Natural killer cell (primary cell): ENCODE measurements around the gene FHOD3. TPM values are rescaled to one million over a fixed set of nuclear protein-coding genes. Genes with fewer than 3 reads are reported as not detected.
"Not testable (repeated sequence)": the region's sequence is repeated elsewhere in the genome, so short reads cannot be mapped to it uniquely, and the experiment has no call there.

Experiments used
- ATAC-seq, 3 donors: fragments of 150-1000 bp in 2 of 3; fragments of 200-7000 bp in 1 of 3; cut with Tn5 transposase; 1 replicate in 1 of 3; 2 replicates in 2 of 3; pipeline ENCODE4 v1.10.0; 2021; ENCODE audit warnings: mild to moderate bottlenecking in 2 of 3, moderate library complexity in 2 of 3
- DNase-seq, 2 donors: peaks; one replicate each; pipeline versions ENCODE4 v3.0.0 to v3.0.0-alpha.2; 2013 to 2021; ENCODE audit warnings: mixed read lengths in 1 of 2
- H3K27ac ChIP-seq: one replicate; pipeline ENCODE4 v1.5.1; 2013; ENCODE audit warnings: mild to moderate bottlenecking, low read length
- H3K27me3 ChIP-seq: one replicate; pipeline ENCODE4 v1.6.1; 2013; ENCODE audit warnings: low read length; ENCODE audit not compliant: control insufficient read depth, insufficient read depth
- H3K36me3 ChIP-seq: one replicate; pipeline ENCODE4 v1.6.1; 2013; ENCODE audit warnings: low read length; ENCODE audit not compliant: control insufficient read depth, insufficient read depth
- H3K4me1 ChIP-seq: one replicate; pipeline ENCODE4 v1.6.1; 2013; ENCODE audit warnings: low read length; ENCODE audit not compliant: control insufficient read depth, insufficient read depth
- H3K4me3 ChIP-seq: one replicate; pipeline ENCODE4 v1.5.1; 2013; ENCODE audit warnings: low read length
- H3K9me3 ChIP-seq: one replicate; pipeline ENCODE4 v1.6.1; 2013; ENCODE audit warnings: low read length; ENCODE audit not compliant: control insufficient read depth, insufficient read depth
- H3K27ac Mint-ChIP-seq, 2 donors: one replicate each; pipeline ENCODE4 v1.8.0; 2022; ENCODE audit warnings: mild to moderate bottlenecking in 2 of 2, mixed read lengths in 2 of 2, moderate library complexity in 1 of 2
- H3K27me3 Mint-ChIP-seq, 2 donors: one replicate each; pipeline ENCODE4 v1.8.0; 2022; ENCODE audit warnings: low read depth in 2 of 2, mixed read lengths in 2 of 2
- H3K36me3 Mint-ChIP-seq: one replicate; pipeline ENCODE4 v1.8.0; 2022; ENCODE audit warnings: mixed read lengths
- H3K4me1 Mint-ChIP-seq, 2 donors: one replicate each; pipeline ENCODE4 v1.8.0; 2022; ENCODE audit warnings: mixed read lengths in 2 of 2
- H3K4me3 Mint-ChIP-seq: one replicate; pipeline ENCODE4 v1.8.0; 2022; ENCODE audit warnings: mild to moderate bottlenecking, moderate library complexity, mixed read lengths
- H3K9me3 Mint-ChIP-seq, 2 donors: one replicate each; pipeline ENCODE4 v1.8.0; 2022; ENCODE audit warnings: mixed read lengths in 2 of 2
- WGBS: methylation state at CpG from one replicate; pipeline ENCODE4 v1.1.7; 2013; ENCODE audit warnings: missing lambda C conversion rate; ENCODE audit not compliant: insufficient coverage; 5-methylcytosine and 5-hydroxymethylcytosine counted together
- intact Hi-C: fragments of 100-400 bp; cut with micrococcal nuclease; formaldehyde crosslinking; loops from one replicate; pipeline ENCODE4 v1.14.2; 2022
- total RNA-seq, 4 donors: library from RNA; stranded (reverse); fragments of 120-200 nt in 1 of 4; gene quantifications; one replicate each; pipeline versions ENCODE4 v1.2.3 to v1.2.4, GENCODE V29; 2013 to 2022
- TF ChIP-seq, protein P1 (sequence below): fragments of 200-600 bp; IDR thresholded peaks from one replicate; pipeline ENCODE4 v1.8.0; 2022; ENCODE audit warnings: antibody characterized with exemption

Gene FHOD3
- total RNA-seq, 3 donors from 2014 or later (not counting 1 experiment from before 2014, with no cell fraction given): not detected

DNA sequence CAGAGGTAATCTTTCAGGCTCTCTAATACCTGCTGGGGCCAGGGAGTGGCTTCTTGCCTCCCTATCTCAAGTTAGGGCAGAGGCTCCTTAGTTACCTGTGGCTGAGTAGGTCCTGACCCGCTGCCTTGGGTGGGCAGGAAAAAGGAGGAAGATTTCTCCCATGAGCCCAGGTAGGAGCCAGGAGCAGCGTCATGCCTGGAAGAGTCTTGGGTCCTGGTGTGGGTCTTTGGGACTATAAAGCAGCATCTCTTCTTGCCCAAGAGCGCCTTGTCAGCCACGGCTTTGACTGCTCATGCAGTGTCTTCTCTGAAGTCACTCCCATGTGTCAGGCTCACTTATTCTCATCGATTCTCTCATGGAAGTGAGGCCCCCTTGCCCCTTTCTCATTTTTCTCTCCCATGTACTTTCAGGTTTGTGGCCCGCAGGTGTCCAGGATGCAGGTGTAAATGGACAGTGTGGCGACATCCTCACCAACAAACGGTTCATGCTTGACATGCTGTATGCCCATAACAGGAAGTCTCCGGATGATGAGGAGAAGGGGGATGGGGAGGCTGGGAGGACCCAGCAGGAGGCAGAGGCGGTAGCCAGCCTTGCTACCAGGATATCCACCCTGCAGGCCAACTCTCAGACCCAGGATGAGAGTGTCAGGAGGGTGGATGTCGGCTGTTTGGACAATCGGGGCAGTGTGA, 420.1 kb downstream of the FHOD3 start:
- TF ChIP-seq, protein P1, sequence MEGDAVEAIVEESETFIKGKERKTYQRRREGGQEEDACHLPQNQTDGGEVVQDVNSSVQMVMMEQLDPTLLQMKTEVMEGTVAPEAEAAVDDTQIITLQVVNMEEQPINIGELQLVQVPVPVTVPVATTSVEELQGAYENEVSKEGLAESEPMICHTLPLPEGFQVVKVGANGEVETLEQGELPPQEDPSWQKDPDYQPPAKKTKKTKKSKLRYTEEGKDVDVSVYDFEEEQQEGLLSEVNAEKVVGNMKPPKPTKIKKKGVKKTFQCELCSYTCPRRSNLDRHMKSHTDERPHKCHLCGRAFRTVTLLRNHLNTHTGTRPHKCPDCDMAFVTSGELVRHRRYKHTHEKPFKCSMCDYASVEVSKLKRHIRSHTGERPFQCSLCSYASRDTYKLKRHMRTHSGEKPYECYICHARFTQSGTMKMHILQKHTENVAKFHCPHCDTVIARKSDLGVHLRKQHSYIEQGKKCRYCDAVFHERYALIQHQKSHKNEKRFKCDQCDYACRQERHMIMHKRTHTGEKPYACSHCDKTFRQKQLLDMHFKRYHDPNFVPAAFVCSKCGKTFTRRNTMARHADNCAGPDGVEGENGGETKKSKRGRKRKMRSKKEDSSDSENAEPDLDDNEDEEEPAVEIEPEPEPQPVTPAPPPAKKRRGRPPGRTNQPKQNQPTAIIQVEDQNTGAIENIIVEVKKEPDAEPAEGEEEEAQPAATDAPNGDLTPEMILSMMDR: no peak
- H3K27me3 ChIP-seq: no peaks in the 10 kb centered on the region
- no peak for DNase-seq
- H3K4me3 ChIP-seq: no peak overlapping the region
- no peaks in the 10 kb centered on the region for H3K36me3 ChIP-seq
- H3K4me3 Mint-ChIP-seq: no peak overlapping the region
- H3K27ac Mint-ChIP-seq: no peak overlapping the region
- peaks cover under 1 to 8% of the 10 kb centered on the region in 2 donors for H3K27me3 Mint-ChIP-seq
- no peaks in the 10 kb centered on the region for H3K4me1 Mint-ChIP-seq
- 85% methylated on average over 12 of the region's 12 CpGs for WGBS
- no peak for ATAC-seq
- intact Hi-C loops: no loop called here
- H3K9me3 ChIP-seq: no peaks in the 10 kb centered on the region
- no peaks in the 10 kb centered on the region for H3K36me3 Mint-ChIP-seq
- no peaks in the 10 kb centered on the region for H3K9me3 Mint-ChIP-seq
- H3K27ac ChIP-seq: no peak overlapping the region
- H3K4me1 ChIP-seq: no peaks in the 10 kb centered on the region

DNA sequence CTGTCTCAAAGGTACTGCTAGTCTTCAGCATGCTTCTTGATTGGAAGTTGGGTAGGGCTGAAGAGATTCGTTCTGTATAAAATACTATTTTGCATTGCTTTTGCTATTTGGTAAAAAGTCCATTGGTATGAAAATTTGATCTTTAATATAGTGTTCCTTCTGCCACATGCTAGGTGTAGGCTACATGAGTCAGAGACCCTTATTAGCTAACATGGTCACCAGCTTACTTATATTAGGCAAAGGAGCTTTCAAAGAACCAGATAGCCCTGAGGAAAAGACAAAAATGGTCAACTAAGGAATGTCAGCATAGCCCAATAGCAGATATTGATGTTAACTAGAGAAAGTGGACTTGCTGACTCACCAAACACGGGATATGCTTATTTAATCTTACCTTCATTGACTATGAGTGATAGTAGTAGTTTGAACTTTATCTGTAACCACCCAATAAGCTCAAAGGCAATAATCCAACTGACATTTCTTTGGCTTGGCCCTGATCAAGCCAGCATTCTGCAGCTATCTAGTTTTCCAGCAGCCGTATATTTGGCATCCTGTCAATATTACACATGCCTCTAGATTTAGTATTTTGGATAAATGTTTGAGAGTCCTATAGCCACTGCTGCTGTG, 421.3 kb downstream of the FHOD3 start:
- no peaks in the 10 kb centered on the region for H3K9me3 Mint-ChIP-seq
- no peak overlapping the region for H3K4me3 Mint-ChIP-seq
- no peaks in the 10 kb centered on the region for H3K36me3 Mint-ChIP-seq
- 95% methylated on average over 2 of the region's 3 CpGs for WGBS
- H3K36me3 ChIP-seq: no peaks in the 10 kb centered on the region
- H3K4me1 ChIP-seq: no peaks in the 10 kb centered on the region
- no peak overlapping the region for H3K4me3 ChIP-seq
- intact Hi-C loops: no loop called here
- H3K27me3 ChIP-seq: no peaks in the 10 kb centered on the region
- no peaks in the 10 kb centered on the region for H3K4me1 Mint-ChIP-seq
- no peak overlapping the region for H3K27ac ChIP-seq
- H3K27me3 Mint-ChIP-seq: no peaks in the 10 kb centered on the region
- ATAC-seq: no peak
- no peak for DNase-seq
- no peak overlapping the region for H3K27ac Mint-ChIP-seq
- H3K9me3 ChIP-seq: no peaks in the 10 kb centered on the region
- TF ChIP-seq, protein P1: no peak

DNA sequence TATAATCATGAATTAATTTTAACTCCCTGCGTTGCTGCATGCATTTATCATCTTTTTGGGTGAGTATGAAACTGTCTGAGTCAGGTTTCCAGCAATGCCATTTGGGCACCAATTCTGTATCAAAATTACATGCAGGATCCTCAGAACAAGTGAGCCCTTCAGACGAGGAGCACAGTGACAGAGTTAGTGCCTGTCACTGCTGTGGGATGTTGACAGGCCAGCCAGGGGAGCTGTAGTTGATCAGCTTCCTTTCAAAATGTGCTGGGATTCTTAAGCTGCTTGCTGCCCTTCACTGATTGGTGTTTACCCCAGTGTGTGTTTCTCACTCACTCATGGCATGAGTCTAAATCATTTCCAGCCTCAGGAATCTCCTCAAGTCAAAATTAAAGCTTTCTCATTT, 422.1 kb downstream of the FHOD3 start:
- Histone ChIP-seq H3K4me1 (no peaks in the 10 kb centered on the region), H3K4me3 (no peak overlapping the region), H3K36me3 (no peaks in the 10 kb centered on the region), H3K27ac (no peak overlapping the region), H3K27me3 (no peaks in the 10 kb centered on the region), H3K9me3 (no peaks in the 10 kb centered on the region)
- no peak overlapping the region for H3K27ac Mint-ChIP-seq
- intact Hi-C loops: no loop called here
- H3K4me1 Mint-ChIP-seq: no peaks in the 10 kb centered on the region
- H3K27me3 Mint-ChIP-seq: no peaks in the 10 kb centered on the region
- ATAC-seq (no peak), DNase-seq (no peak)
- no peaks in the 10 kb centered on the region for H3K9me3 Mint-ChIP-seq
- H3K36me3 Mint-ChIP-seq: no peaks in the 10 kb centered on the region
- TF ChIP-seq, protein P1: no peak
- H3K4me3 Mint-ChIP-seq: no peak overlapping the region
- WGBS: 59% methylated on average over 2 of the region's 2 CpGs

DNA sequence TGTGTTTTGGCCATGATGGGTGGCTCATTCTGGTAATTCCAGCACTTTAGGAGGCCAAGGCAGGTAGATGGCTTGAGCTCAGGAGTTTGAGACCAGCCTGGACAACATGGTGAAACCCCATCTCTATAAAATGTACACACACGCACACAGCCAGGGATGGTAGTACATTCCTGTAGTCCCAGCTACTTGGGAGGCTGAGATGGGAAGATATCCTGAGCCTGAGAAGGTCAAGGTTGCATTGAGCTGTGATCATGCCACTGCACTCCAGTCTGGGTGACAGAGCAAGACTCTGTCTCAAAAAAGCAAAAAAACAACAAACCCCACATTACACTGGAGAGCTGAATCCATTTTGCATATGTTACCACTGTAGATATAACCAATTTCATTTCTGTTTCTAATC, 423.8 kb downstream of the FHOD3 start:
- H3K27ac ChIP-seq, H3K27me3 Mint-ChIP-seq, H3K27ac Mint-ChIP-seq, DNase-seq, H3K36me3 Mint-ChIP-seq, H3K9me3 ChIP-seq, H3K4me3 Mint-ChIP-seq, H3K9me3 Mint-ChIP-seq, H3K4me3 ChIP-seq, H3K27me3 ChIP-seq, H3K4me1 Mint-ChIP-seq, ATAC-seq, intact Hi-C loops, H3K36me3 ChIP-seq, H3K4me1 ChIP-seq: not testable (repeated sequence)
- WGBS: 100% methylated on average over 1 of the region's 1 CpG
